MV-4-11 (cell line): ENCODE data around the gene GRID1.
A peak's percentile ranks its signal among the peaks of the same experiment; 100 is the strongest.
"Not testable (repeated sequence)": the region's sequence is repeated elsewhere in the genome, so short reads cannot be mapped to it uniquely, and the experiment has no call there.

Experiments used
- DNase-seq: peaks from one replicate; lab custom pipeline; 2025; lab: John Stamatoyannopoulos, UW

The GRID1 gene

GRCh38 chr10:85868627-85869499 lies 497.7 kb downstream of the GRID1 start:
- no peak for DNase-seq

GRCh38 chr10:85864868-85865526 lies 501.6 kb downstream of the GRID1 start:
- no peak for DNase-seq

- no peak for DNase-seq
Measured at GRCh38 chr10:85864173-85864549, 502.4 kb downstream of the GRID1 start.

- no peak for DNase-seq
Measured at GRCh38 chr10:85863301-85864172, 503.1 kb downstream of the GRID1 start.

GRCh38 chr10:85862771-85863170 lies 503.8 kb downstream of the GRID1 start:
- peak; percentile 1 for DNase-seq

GRCh38 chr10:85861513-85862197 lies 504.9 kb downstream of the GRID1 start:
- DNase-seq, result no peak

- DNase-seq, result no peak
Measured at GRCh38 chr10:85859859-85860258, 506.7 kb downstream of the GRID1 start.

GRCh38 chr10:85858776-85859515 lies 507.6 kb downstream of the GRID1 start:
- DNase-seq, result no peak

- no peak for DNase-seq
Measured at GRCh38 chr10:85857791-85858190, 508.8 kb downstream of the GRID1 start.

GRCh38 chr10:85857305-85857704 lies 509.3 kb downstream of the GRID1 start:
- no peak for DNase-seq

GRCh38 chr10:85851934-85852333 lies 514.7 kb downstream of the GRID1 start:
- DNase-seq, result no peak

GRCh38 chr10:85851325-85851724 lies 515.3 kb downstream of the GRID1 start:
- DNase-seq, result no peak

GRCh38 chr10:85850736-85851135 lies 515.9 kb downstream of the GRID1 start:
- DNase-seq, result no peak

- DNase-seq, result no peak
Measured at GRCh38 chr10:85849315-85849714, 517.3 kb downstream of the GRID1 start.

GRCh38 chr10:85848756-85849155 lies 517.8 kb downstream of the GRID1 start:
- DNase-seq, result no peak

- DNase-seq, result no peak
Measured at GRCh38 chr10:85847085-85847484, 519.5 kb downstream of the GRID1 start.

GRCh38 chr10:85838660-85839059 lies 527.9 kb downstream of the GRID1 start:
- not testable (repeated sequence) for DNase-seq

GRCh38 chr10:85832988-85833387 lies 533.6 kb downstream of the GRID1 start:
- no peak for DNase-seq

GRCh38 chr10:85831422-85831821 lies 535.2 kb downstream of the GRID1 start:
- no peak for DNase-seq

GRCh38 chr10:85826377-85826776 lies 540.2 kb downstream of the GRID1 start:
- no peak for DNase-seq

- DNase-seq, result no peak
Measured at GRCh38 chr10:85811405-85811804, 555.2 kb downstream of the GRID1 start.
